NOMO-1 treated with DMSO at 0.1 percent for 48 hours (cell line): ENCODE measurements around the gene PRKCSH.
A peak's percentile ranks its signal among the peaks of the same experiment; 100 is the strongest.
"Not testable (repeated sequence)": the region's sequence is repeated elsewhere in the genome, so short reads cannot be mapped to it uniquely, and the experiment has no call there.

Source experiments
- DNase-seq: peaks from one replicate; lab custom pipeline; 2025; ENCODE audit not compliant: unreplicated experiment; lab: John Stamatoyannopoulos, UW

PRKCSH gene

DNA sequence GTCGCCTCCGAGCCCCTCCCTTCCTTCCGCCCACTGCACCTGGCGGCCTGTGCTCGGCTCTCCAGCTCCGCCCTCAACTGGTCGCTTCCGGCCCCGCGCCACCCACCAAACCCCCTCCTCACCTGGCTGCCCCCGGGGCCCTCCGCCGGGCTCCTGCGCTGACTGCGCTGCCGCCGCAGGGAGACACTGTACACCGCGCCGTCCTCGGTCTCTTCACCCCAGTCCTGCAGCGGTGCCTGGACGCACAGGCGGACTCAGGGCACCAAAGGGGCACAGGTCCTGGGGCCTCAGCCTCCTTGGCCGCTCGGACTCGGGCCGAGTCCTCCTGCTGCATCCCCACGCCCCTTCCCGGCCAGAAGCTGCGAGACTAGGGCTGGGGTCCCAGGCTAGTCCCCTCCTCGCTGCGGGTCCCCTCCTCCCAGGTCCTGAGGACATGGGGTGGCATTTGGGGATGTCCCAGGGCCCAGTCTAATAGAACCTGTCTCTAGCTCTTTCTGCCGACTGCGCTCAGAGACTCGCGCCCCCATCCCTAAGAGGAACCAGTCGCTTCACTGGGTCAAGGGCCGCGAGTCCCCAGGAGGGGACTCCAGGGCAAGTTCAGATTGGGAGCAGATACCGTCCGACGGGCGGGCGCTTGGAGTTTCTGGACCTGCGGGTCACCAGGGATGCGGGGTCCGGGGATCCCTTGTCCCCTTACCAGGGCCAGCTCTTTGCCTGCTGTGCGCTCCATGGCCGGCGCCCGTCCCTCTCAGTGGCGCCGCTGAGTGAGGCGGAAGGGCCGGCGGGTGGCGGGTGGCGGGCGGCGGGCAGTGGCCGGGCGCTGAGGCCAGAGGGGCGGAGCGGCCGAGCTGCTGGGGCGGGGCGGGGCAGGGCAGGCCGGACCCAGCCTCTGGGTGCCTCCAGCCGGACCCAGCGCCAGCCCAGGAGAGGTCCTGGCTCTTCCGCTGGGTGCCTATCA is 16.6 kb upstream of the PRKCSH start, which contains the start of gene RGL3:
Gene RGL3, minus strand, starts transcription at position 766 of the 958 bp plus-strand sequence. Its CDS starts 36 bp downstream, at position 730.
- DNase-seq, result no peak

DNA sequence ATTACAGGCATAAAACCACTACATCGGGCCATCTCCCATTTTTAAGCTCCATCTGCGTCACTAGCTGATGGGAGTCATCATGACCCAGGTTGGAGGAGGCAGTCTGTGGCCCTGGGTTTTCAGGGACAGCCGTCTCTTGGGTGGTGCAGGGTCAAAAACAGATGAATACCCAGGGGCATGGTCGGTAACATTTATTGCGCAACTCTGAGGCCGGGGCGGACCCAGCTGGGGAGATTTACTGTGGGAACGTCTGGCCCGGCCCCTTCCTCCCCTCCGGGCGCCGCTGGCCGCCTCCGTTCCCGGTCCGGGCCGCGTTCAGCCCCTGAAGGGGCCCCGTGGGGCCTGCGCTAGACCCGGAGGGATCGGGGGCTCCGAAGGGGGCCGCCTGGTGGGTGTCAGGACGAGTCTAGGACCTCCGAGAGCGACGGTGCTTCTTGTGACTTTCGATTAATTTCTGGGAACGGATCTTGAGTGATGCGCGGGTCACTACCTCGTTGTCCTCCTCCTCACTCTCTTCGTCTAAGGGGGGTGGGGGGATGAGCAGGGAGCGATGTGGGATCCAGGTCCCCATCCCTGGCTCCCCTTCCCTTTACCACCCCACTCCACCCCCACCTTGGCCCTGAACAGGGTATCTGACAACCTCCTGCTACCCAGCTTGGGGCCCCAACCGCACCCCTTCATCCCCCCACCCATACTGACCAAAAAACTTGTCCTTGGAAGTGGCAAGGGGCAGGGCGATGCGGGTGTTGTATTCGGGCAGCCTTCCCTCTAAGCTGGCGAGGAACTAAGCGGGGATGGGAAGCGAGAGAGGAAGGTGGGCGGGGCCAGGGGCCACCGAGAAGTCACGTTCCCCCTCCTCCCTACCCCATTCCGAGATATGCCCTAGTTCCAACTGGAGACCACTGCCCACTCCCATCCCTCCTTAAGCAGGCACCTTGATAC is 14.7 kb upstream of the PRKCSH start:
- DNase-seq, result peak; percentile 14

DNA sequence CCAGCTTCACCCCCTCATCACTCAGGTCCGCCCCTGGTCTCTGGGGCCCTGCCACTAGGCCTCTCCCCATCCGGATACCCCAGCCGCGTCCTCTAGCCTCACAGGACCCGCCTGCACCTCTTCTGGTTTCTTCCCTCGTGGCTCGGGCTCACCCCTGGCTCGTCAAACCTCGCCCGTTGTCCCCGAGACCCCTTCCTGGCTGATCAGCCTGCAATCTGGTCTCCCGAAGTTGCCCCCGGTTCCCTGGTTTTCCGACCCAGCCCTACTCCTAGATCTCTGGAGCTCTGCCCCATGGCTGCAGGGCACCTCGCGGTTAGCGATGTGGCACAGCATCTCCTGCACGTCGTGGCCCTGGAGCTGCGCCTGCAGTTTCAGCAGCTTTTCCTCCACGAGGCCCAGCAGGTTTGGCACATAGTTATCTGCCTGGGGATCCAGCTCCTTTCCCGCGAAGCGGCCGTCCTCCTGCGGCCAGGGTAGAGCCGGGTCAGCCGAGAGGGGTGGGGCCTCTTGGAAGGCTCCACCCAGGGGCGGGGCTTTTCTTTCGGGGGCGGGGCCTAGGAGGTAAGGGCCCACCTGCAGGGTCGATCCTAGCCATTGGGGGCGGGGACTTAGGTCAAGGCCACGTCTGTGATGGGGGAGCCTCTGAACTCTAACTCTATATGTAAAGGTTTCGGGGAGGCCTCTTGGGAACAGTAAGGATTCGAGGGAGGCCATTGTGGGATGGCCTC is 13.9 kb upstream of the PRKCSH start:
- no peak for DNase-seq

DNA sequence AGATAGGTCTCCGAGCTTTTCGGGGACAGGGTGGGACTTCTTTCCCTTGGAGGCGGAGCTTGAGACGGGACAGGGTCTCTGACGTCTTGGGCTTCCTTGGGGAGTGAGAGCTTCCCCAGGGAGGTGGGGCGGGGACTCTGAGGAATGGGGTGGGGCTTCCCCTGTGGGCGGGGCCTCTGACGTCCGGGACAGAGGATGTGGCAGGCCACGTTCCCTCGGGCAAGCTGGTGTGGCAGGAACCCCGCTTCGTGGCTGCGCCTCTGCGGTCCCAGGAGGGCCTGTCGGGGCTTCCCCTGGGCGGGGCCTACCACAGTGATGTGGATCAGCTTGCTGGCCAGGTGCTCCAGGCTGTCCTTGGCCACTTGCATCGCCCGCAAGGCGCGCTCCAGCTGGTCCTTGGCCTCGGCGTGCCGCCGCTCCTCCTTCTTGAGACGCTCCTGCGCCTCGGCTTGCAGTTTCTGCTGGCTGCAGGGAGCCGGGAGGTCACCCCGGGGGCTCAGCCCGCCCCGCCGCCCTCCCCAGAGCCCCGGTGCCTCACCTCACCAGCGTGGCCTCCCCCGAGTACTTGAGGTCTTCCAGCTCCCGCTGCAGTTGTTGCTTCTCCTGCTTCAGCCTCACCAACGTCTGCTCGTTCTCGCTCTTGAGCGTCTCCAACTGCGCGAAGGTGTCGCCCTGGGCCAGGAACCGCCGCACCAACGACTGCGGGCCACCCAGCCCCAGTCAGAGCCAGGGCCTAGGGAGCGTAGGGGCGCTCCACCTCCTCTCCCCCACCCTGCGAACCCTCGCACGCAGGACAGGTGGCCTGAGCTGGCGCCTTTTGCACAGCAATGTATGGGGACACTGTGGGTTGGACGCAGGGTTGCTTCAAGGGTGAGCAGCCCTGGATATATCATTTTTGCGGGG is 13.0 kb upstream of the PRKCSH start:
- DNase-seq, result no peak

DNA sequence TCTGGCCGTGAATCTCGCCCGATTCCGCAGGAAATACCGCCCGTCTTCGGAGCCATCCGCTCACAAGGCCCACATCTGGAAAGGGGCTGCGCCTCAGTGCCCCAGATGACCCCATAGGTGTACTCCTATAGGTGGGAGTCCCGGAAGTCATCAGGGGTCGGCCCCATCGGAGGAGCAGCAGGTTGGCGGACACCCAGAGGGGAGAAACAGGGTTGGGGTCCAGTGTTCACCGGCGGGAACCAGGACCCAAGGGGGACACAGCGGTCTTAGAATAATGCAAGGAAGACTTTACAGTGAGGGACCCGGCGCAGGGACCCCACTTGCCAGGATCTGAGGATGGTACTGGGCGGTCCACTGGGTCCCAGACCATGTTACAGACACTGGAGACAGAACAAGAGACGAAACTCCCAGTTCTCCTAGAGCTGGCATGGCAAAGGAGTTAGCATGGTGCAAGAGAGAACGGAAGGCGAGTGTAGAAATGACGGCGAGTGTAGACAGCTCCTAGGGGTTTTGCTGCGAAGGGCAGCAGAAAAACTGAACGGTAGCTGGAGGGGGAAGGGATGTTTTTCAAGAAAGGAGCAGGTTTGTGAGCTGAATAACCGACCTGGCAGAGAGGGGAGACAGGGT is 12.2 kb upstream of the PRKCSH start:
- DNase-seq, result no peak

DNA sequence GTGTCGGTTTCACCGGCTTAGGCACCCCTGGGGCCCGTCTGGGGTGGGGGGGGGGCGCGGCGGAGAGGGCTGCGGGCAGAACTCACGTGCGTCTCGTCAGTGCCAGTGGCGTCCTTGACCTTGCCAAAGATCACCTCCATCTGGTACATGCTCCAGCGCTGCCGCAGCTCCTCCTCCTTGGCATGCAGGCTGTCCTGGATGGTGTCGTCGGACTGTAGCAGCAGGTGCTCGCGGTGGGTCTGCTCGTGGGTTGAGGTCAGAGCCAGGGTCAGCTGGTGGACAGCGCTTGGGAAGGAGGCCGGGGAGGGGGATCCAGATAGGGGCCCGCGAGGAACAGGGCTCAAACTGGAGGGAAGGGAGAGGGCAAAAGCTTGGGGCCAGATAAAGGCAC is 11.6 kb upstream of the PRKCSH start:
- DNase-seq, result no peak

DNA sequence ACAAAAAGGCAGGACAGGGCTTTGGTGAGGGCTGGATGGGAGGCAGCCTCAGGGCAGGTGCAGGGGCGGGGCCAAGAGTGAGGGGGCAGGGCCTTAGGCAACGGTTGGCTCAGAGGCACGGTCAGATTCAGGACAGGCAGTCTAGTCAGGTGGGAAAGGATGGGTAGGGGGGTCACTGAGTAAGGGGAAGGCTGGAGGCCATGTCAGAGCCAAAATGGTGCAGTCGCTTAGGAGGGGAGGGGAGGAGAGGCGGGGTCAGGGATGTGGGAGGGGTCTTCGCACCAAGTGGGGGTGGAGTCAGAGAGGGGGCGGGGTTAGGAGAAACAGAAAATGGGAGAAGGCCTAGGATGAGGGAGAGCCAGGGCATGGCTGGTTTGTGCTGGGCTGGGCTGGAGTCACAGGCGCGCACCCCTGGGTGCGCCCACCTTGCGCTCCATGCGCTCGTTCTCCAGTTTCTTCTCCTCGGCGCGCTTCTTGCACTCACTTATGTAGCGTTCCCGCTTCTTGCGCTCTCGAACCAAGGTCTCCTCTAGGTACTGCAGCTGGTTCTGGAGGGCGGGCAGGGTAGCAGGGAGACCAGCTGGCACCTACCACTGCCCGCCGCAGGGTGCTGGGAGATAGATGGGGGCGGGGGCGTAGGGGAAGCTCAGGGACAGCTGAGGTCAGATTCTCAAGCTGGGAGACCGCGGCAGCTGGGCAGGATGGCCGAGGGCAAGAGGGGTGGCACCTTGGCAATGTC is 9.5 kb upstream of the PRKCSH start:
- DNase-seq, result no peak

DNA sequence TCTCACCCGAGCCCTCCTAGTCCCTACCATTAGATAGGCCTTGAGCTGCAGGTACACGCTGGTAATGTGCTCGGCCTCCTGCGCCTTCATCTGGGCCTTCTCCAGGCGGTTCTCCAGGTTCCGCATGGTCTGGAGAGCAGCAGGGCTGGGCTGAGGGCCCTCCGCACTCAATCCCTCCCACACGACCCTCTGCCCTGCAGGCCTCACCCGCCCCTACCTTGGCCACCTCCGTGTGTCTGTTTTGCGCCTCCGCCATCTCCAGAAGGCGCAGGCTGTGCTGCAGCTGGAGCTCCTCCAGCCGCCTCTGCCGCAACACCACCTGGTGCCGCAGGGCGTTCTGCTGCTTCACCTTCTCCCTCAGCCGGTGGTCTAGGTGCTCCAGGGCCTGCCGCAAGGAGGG is 8.8 kb upstream of the PRKCSH start:
- DNase-seq, result no peak

DNA sequence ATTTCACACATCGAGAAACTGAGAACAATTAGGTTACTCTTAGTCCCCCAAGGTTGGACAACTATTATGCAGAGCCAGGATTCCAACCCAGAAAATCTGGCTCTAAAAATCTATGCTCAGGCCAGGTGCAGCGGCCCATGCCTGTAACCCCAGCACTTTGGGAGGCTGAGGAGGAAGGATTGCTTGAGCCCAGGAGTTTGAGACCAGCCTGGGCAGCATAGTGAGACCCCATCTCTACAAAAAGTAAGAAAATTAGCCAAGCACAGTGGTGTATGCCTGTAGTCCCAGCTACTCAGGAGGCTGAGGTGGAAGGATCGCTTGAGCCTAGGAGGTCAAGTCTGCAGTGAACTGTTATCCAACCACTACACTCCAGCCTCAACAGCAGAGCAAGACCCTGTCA is 1.9 kb upstream of the PRKCSH start:
- DNase-seq, result not testable (repeated sequence)

DNA sequence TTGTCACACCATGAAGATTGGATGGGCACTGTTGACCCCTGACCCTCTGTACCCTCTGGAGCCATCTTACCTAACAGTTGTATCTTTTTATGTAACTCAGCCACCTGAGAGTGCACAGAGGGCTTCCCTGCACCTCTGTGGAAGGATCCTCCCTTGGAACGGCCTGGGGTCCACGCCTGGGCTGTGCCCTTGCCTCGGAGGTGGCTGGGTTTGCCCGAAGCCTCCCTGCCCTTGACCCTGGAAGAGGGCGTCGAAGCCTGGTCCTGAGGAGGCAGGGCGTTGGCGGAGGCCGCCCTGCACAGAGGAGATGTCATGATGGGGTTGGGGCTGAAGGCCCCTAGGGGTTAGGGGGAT is 755 bp upstream of the PRKCSH start:
- no peak for DNase-seq

DNA sequence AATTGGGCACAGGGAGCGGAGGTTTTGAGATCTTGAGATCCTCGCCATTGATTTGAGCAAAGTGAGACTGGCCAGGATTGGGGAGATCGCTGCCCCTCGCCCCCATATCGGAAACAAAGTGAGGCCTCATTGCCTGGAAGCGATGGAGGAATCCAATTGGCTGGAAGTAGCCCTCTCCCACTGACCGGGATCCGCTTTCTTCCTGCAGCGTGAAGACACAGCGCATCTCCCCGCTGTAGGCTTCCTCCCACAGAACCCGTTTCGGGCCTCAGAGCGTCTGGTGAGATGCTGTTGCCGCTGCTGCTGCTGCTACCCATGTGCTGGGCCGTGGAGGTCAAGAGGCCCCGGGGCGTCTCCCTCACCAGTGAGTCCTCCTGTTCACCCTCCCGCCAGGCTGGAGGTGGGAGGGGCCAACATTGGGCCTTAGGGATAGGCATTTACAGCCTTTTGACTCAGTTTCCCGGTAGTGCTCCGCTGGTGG is 438 bp downstream of the PRKCSH start:
- DNase-seq, result no peak

DNA sequence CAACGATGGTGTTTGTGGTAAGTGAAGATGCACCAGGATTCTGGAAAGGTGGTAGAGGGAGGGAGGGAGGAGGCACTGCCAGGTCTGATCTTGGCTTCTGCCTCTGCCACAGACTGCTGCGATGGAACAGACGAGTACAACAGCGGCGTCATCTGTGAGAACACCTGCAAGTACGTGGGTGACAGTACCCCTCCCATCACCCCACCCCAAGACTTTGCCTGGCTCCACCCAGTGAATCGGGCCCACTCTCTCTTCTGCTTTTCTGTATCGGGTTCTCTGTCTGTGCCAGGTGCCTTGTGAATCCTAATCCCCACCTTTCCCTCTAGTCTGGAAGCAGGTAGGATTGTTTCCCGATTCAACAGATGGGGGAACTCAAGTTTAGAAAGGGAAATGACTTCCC is 2.5 kb downstream of the PRKCSH start:
- no peak for DNase-seq

DNA sequence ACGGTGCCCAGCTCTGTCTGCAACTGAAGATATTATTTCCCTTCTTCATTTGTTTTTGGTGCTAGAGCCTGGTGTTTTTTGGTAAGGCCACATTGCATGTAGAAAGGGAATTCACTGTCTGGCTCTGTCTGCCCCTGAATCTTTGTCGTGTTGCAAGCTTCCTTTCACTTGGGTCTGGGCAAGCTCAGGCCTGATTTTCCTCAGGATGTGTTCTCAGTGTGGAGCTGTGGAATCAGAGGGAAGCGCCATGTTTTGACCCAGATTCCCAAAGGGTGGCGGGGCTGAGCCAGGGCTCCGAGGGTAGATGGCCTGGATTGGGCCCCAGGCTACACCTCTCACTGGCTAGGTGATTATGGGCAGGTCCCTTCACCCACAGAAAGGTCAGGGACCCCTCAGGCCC is 8.6 kb downstream of the PRKCSH start:
- DNase-seq, result no peak

DNA sequence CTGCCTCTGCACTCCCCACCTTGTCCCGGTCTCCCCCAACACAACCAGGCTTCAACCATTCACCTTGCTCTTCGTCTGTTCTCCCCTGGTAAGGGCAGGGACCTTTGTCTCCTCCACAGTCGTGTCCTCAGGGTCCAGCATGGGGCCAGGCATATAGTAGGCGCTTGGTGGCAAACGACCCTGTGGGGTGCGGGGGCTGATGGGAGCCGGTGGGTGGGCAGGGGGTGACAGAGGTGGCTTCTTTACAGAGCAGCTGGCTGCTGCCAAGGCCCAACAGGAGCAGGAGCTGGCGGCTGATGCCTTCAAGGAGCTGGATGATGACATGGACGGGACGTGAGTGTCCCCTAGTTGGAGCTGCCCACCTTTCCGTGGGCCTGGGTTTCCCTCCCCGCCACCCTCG is 9.7 kb downstream of the PRKCSH start:
- no peak for DNase-seq

DNA sequence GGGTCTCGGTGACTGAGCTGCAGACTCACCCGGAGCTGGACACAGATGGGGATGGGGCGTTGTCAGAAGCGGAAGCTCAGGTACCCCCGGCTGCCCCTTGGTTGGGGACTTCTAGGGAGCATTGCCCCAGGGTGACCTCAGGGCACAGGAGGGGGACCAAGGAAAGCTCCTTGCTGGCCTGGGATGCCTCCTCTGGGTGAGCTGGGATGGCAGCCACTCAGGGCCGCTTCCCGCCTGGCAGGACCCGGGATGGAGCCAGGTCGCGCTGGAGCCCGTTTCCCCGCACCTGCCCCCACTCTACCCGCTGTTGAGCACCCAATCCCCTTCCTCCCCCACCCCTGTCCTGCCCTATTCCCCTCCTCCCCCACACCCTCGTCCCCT is 10.8 kb downstream of the PRKCSH start:
- DNase-seq, result no peak

DNA sequence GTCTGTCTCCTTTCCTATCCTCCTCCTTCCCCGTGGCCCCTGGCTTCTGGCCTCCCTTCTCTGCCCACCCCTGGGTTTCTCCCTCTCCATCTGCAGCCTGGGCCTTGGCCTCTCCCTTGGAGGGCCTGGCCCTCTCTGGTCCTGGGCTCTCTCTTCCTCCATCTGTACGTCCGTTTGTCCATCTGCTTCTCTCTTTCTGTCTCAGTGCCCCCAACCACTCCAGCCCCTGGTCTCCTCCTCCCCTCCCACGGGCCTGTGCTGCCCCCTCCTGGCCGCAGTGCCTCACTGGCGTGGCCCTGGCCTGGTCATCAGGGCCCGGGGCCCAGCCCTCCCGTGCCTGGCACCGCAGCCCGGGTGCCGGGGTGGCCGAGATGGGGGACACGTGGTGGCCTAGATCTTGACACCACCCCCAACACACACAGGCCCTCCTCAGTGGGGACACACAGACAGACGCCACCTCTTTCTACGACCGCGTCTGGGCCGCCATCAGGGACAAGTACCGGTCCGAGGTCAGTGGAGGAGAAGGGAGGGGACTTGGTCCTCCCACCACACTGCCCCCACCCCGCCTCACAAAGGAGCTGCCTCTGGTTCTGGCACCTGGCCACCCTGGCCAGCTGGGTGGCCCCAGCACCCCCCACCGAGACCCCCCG is 11.3 kb downstream of the PRKCSH start:
- no peak for DNase-seq

DNA sequence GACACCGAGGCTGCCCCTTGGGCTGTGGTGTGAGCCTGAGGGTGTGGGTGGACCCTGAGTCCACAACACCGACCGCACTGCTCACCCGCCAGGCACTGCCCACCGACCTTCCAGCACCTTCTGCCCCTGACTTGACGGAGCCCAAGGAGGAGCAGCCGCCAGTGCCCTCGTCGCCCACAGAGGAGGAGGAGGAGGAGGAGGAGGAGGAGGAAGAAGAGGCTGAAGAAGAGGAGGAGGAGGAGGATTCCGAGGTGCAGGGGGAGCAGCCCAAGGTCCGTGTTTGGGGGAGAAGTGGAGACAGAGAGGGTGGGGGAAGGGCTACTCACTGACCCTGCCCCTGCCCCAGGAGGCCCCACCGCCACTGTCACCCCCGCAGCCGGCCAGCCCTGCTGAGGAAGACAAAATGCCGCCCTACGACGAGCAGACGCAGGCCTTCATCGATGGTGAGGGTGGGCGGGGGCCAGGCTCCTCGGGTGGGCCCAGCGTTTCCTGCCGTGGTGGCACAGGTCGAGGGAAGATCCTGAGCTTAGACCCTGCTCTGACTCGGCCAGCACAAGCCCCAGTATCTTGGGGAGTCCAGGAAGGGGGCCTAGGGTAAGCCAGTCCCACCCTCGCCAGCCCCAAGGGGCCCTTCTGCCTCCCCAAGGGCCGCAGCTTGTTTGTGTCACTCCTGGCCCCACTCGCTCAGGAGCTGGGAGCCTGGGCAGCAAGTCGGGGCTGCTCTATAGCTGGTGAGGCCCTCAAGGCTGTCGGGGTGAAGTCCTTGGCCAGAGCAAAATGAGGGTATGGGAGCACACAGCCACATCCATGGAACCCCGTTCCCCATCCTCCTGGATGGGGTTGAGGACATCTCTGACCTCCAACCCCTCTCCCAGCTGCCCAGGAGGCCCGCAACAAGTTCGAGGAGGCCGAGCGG is 12.2 kb downstream of the PRKCSH start:
- DNase-seq, result no peak
